Activated CD4-positive, alpha-beta T cell treated with anti-CD3 and anti-CD28 coated beads, Interleukin-2, Interleukin-6, amounts not matched to agents 100 ng/mL and 50 ng/mL, durations not matched to agents 16 hours and 8 hours (primary cell): ENCODE data around the gene CEP131.
"Not testable (repeated sequence)": the region's sequence is repeated elsewhere in the genome, so short reads cannot be mapped to it uniquely, and the experiment has no call there.

Source experiments
- DNase-seq: peaks from one replicate; pipeline ENCODE4 v3.0.0-alpha.2; 2020

CEP131 gene

GRCh38 chr17:81162491-81162890, 60.3 kb downstream of the CEP131 start:
- DNase-seq: no peak

GRCh38 chr17:81161972-81162371, 60.8 kb downstream of the CEP131 start:
- no peak for DNase-seq

- no peak for DNase-seq
These were observed 61.2 kb downstream of the CEP131 start for GRCh38 chr17:81161536-81161935.

GRCh38 chr17:81160747-81161453, 61.9 kb downstream of the CEP131 start:
- DNase-seq: no peak

- no peak for DNase-seq
These were observed 62.5 kb downstream of the CEP131 start for GRCh38 chr17:81160306-81160705.

GRCh38 chr17:81159611-81160265, 63.0 kb downstream of the CEP131 start:
- no peak for DNase-seq

GRCh38 chr17:81158688-81159590, 63.8 kb downstream of the CEP131 start:
- DNase-seq: no peak

- no peak for DNase-seq
These were observed 64.7 kb downstream of the CEP131 start for GRCh38 chr17:81157848-81158687.

- DNase-seq: no peak
These were observed 65.6 kb downstream of the CEP131 start for GRCh38 chr17:81156866-81157805.

GRCh38 chr17:81154961-81155360, 67.8 kb downstream of the CEP131 start:
- no peak for DNase-seq

GRCh38 chr17:81154016-81154415, 68.7 kb downstream of the CEP131 start:
- not testable (repeated sequence) for DNase-seq

- no peak for DNase-seq
These were observed 69.4 kb downstream of the CEP131 start for GRCh38 chr17:81153340-81153803.

GRCh38 chr17:81152288-81152828, 70.4 kb downstream of the CEP131 start:
- DNase-seq: no peak

GRCh38 chr17:81151278-81151677, 71.5 kb downstream of the CEP131 start:
- DNase-seq: no peak

GRCh38 chr17:81150377-81151077, 72.2 kb downstream of the CEP131 start:
- DNase-seq: no peak

- DNase-seq: no peak
These were observed 73.7 kb downstream of the CEP131 start for GRCh38 chr17:81148986-81149533.

GRCh38 chr17:81148571-81148970, 74.2 kb downstream of the CEP131 start:
- DNase-seq: no peak

GRCh38 chr17:81147701-81148100, 75.1 kb downstream of the CEP131 start:
- DNase-seq: no peak

GRCh38 chr17:81146208-81146607, 76.6 kb downstream of the CEP131 start:
- DNase-seq: not testable (repeated sequence)

GRCh38 chr17:81144423-81144781, 78.4 kb downstream of the CEP131 start:
- DNase-seq: no peak
